Brain microvascular endothelial cell (primary cell): ENCODE measurements around the gene ZFAND2A.
"Not testable (repeated sequence)": the region's sequence is repeated elsewhere in the genome, so short reads cannot be mapped to it uniquely, and the experiment has no call there.

Experiments
- DNase-seq: peaks from one replicate; pipeline ENCODE4 v3.0.0-alpha.2; 2020
- H3K27ac ChIP-seq: fragments of 250-450 bp; sonication (Bioruptor Pico); 2 replicates; pipeline ENCODE4 v1.5.1; 2020; ENCODE audit warnings: mild to moderate bottlenecking, moderate library complexity
- H3K27me3 ChIP-seq: fragments of 250-450 bp; sonication (Bioruptor Pico); replicated peaks from 2 replicates; pipeline ENCODE4 v1.5.1; 2020; ENCODE audit warnings: mild to moderate bottlenecking
- H3K36me3 ChIP-seq: fragments of 250-450 bp; sonication (Bioruptor Pico); replicated peaks from 2 replicates; pipeline ENCODE4 v1.5.1; 2020; ENCODE audit warnings: mild to moderate bottlenecking
- H3K4me3 ChIP-seq: 2 replicates; pipeline ENCODE4 v1.5.1; 2011; ENCODE audit warnings: low read depth, mild to moderate bottlenecking, control low read depth, low read length, moderate library complexity
- in situ Hi-C: cut with HindIII; loops from 2 replicates; pipeline ENCODE4 v1.10.0; 2017; ENCODE audit warnings: low sequenced_read_pairs, low pct_ligation_motif_present
- TF ChIP-seq, protein P1 (sequence below): IDR thresholded peaks from 2 replicates; pipeline ENCODE4 v1.5.1; 2011; ENCODE audit warnings: low read depth, mild to moderate bottlenecking, moderate library complexity, low read length, control low read depth, inconsistent platforms; ENCODE audit errors: missing control alignments

The ZFAND2A gene, protein sequence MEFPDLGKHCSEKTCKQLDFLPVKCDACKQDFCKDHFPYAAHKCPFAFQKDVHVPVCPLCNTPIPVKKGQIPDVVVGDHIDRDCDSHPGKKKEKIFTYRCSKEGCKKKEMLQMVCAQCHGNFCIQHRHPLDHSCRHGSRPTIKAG

DNA sequence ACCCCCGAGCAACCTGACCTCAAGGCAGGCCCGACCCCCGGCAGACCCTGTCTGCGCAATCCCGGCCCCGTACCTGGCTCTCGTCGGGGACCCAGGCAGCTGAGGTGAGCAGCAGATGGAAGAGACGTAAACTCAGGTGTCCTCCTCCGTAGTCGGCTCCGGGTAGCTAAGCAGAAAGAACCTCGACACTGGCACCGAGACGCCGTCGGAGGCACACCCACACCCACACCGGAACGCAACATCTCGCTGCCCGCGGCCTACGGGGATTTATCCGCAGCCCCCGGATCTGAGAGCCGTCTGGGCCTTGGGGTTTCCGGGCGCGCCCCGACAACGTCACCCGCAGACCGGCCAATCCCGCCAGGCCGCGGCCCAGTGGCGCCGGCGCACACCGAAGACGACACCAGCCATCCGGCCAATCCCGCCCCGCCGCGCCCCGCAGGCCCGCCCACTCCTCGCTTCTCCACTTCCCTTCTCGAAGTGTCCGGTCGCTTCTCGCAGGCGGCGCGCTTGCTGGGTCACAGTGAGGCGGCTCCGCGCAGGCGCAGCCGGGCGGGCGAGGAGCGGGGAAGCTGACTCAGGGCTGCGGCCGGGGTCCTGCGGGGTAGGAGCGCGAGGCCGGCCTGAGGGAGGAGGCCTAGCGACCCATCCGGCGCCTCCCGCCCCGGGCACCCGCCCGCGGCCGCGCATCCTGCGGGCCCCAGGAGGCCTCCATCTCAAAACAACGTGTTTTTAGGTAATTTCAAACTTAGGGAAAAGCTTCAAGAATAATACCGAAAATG lies at the start of gene ZFAND2A:
Gene ZFAND2A (minus strand): TSS at position 306 of the 779 bp plus-strand sequence. CDS start 1,984 bp downstream, outside the sequence.
- Histone ChIP-seq H3K27me3 (no peaks in the 10 kb centered on the region), H3K27ac (peak within 1 kb of the TSS; percentile 93), H3K36me3 (peaks cover 20% of the 10 kb centered on the region), H3K4me3 (peak within 1 kb of the TSS; percentile 97)
- in situ Hi-C loops: no loop called here
- peak; percentile 98 for DNase-seq
- TF ChIP-seq, protein P1, sequence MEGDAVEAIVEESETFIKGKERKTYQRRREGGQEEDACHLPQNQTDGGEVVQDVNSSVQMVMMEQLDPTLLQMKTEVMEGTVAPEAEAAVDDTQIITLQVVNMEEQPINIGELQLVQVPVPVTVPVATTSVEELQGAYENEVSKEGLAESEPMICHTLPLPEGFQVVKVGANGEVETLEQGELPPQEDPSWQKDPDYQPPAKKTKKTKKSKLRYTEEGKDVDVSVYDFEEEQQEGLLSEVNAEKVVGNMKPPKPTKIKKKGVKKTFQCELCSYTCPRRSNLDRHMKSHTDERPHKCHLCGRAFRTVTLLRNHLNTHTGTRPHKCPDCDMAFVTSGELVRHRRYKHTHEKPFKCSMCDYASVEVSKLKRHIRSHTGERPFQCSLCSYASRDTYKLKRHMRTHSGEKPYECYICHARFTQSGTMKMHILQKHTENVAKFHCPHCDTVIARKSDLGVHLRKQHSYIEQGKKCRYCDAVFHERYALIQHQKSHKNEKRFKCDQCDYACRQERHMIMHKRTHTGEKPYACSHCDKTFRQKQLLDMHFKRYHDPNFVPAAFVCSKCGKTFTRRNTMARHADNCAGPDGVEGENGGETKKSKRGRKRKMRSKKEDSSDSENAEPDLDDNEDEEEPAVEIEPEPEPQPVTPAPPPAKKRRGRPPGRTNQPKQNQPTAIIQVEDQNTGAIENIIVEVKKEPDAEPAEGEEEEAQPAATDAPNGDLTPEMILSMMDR: no peak

DNA sequence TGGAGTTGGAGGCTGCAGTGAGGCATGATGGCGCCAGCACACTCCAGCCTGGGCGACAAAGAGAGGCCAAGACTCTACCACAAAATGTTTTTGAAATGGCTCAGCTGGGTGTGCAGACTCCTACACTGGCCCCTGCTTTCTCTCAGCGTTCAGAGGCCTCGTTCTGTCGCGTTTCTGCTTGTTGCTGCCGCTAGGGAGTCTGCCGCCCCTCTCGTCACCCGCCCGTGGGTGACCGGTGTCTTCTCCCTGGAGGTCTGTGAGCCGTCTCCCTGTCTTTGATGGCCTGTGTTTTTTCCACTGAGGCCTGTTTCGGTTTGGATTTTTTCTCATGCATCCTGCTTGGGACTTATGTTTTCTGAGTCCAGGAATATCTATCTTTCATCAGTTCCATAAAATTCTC lies 49.1 kb upstream of the ZFAND2A start:
- Histone ChIP-seq H3K36me3 (no peaks in the 10 kb centered on the region), H3K4me3 (no peak overlapping the region), H3K27me3 (peaks cover 31% of the 10 kb centered on the region), H3K27ac (no peak overlapping the region)
- in situ Hi-C loops: no loop called here
- TF ChIP-seq, protein P1: no peak
- no peak for DNase-seq

DNA sequence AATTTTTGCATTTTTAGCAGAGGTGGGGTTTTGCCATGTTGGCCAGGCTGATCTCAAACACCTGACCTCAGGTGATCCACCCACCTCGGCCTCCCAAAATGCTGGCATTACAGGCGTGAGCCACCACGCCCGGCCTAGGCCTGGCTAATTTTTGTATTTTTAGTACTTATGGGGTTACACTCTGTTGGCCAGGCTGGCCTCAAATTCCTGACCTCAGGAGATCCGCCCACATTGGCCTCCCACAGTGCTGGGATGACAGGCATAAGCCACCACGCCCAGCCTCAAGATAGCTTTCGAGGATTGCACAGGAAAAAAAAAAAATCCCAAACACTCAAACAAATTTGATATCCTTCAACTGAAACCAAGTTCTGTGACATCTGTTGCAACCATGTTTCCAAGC lies 45.7 kb upstream of the ZFAND2A start:
- DNase-seq, H3K4me3 ChIP-seq, H3K27me3 ChIP-seq, H3K36me3 ChIP-seq, H3K27ac ChIP-seq, in situ Hi-C loops: not testable (repeated sequence)

DNA sequence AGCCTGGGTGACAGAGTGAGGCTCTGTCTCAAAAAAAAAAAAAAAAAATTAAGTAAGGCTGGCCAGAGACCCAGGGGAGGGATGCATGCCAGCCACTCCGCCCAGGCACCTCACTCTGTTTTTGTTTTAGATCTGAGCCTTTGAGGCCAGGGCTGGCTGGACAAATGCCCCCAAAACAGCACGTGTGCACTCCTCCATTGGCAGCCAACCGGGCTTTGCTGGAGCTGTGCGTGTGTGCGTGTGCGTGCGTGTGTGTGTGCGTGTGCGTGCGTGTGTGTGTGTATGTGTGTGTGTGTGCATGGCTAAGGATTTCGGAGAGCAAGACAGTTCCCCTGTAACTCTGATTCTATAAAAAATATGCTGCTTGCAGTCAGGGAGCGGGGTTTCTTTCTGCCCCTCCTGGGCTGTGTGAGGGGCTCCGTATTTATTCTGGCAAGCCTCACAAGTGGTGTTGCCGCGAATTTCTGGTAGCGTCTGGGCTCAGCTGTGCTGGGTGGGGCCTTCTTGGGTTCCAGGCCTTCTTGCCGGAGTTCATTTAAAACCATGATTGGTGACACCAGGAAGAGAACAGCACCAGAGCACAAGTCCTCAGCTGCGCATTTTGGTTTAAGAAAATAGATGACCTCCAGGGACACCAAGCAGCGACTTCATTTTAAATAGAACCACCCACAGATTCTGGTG lies 44.6 kb upstream of the ZFAND2A start:
- TF ChIP-seq, protein P1: no peak
- no peak for DNase-seq
- Histone ChIP-seq H3K4me3 (no peak overlapping the region), H3K27ac (no peak overlapping the region), H3K27me3 (peaks cover 9% of the 10 kb centered on the region), H3K36me3 (no peaks in the 10 kb centered on the region)
- in situ Hi-C loops: no loop called here

DNA sequence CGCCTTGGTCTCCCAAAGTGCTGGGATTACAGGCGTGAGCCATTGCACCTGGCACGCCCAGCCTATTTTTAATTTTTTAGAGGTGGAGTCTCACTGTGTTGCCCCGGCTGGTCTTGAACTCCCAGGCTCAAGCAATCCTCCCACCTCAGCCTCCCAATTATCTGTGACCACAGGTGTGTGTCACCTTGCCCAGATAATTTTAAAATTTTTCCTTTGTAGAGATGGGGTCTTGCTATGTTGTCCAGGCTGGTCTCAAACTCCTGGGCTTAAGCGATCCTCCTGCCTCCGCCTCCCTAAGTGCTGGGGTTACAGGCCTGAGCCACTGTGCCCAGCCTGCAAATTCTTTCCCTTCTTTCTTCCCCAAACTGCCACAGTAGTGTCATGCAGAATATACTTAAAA lies 42.9 kb upstream of the ZFAND2A start:
- H3K4me3 ChIP-seq, in situ Hi-C loops, H3K36me3 ChIP-seq: not testable (repeated sequence)

DNA sequence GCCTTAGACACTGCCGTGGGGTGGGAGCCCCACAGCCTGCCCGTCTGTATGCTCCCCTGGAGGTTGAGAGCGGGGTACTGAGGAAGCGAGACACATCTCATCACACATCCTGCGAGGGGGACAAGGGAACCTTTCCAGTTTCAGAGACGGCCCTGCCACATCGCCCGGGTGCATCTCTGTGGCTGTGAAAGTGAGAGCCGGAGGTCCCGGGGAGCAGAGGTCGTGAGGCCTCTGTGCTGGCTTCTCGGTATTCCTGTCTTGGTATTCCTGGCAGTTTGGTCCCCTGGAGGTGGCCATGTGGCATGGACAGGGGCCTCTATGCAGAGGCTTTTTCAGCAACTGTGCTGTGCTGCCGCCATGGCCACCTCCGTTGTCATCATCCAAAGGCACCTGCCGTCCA lies 41.9 kb upstream of the ZFAND2A start:
- TF ChIP-seq, protein P1: no peak
- Histone ChIP-seq H3K4me3 (no peak overlapping the region), H3K27ac (no peak overlapping the region), H3K27me3 (peaks cover 6% of the 10 kb centered on the region), H3K36me3 (no peaks in the 10 kb centered on the region)
- DNase-seq: no peak
- in situ Hi-C loops: no loop called here

More for the DNA sequence above, 42.9 kb upstream of the ZFAND2A start:
- not testable (repeated sequence) for DNase-seq, H3K27ac ChIP-seq, H3K27me3 ChIP-seq
